H9 (cell line): ENCODE results near the gene CNNM3. TPM values are rescaled to one million over a fixed set of nuclear protein-coding genes. Genes with fewer than 3 reads are reported as not detected.

ENCODE experiments used
- DNase-seq: peaks from one replicate; pipeline ENCODE4 v3.0.0-alpha.2; 2017
- H2AFZ ChIP-seq: one replicate; pipeline ENCODE4 v1.6.1; 2013; ENCODE audit warnings: mild to moderate bottlenecking, low read length, control low read depth, moderate library complexity
- H2AK5ac ChIP-seq: 2 replicates; pipeline ENCODE4 v1.6.1; 2013; ENCODE audit warnings: low read length, control low read depth, mixed read lengths; ENCODE audit not compliant: insufficient read length
- H2BK120ac ChIP-seq: one replicate; pipeline ENCODE4 v1.6.1; 2013; ENCODE audit warnings: low read depth, mild to moderate bottlenecking, low read length, control low read depth, inconsistent platforms; ENCODE audit not compliant: poor library complexity, severe bottlenecking
- H2BK12ac ChIP-seq: 2 replicates; pipeline ENCODE4 v1.6.1; 2013; ENCODE audit warnings: low read length, control low read depth, mixed read lengths, low read depth; ENCODE audit not compliant: insufficient read length
- H2BK15ac ChIP-seq: 2 replicates; pipeline ENCODE4 v1.6.1; 2013; ENCODE audit warnings: low read depth, low read length, control low read depth
- H2BK20ac ChIP-seq: one replicate; pipeline ENCODE4 v1.6.1; 2013; ENCODE audit warnings: low read depth, mild to moderate bottlenecking, low read length, control low read depth, inconsistent platforms; ENCODE audit not compliant: poor library complexity, severe bottlenecking
- H2BK5ac ChIP-seq: 2 replicates; pipeline ENCODE4 v1.6.1; 2013; ENCODE audit warnings: low read length, control low read depth, mixed read lengths; ENCODE audit not compliant: insufficient read length
- H3K14ac ChIP-seq: 2 replicates; pipeline ENCODE4 v1.6.1; 2013; ENCODE audit warnings: low read length, control low read depth; ENCODE audit not compliant: insufficient read depth
- H3K18ac ChIP-seq: 2 replicates; pipeline ENCODE4 v1.6.1; 2013; ENCODE audit warnings: low read depth, mild to moderate bottlenecking, mixed read lengths, low read length, control low read depth; ENCODE audit not compliant: insufficient read length
- H3K23ac ChIP-seq: 2 replicates; pipeline ENCODE4 v1.6.1; 2013; ENCODE audit warnings: low read length, control low read depth, mixed read lengths, low read depth; ENCODE audit not compliant: insufficient read length
- H3K23me2 ChIP-seq: 2 replicates; pipeline ENCODE4 v1.6.1; 2013; ENCODE audit warnings: low read depth, mild to moderate bottlenecking, mixed read lengths, low read length, control low read depth; ENCODE audit not compliant: insufficient read length, poor library complexity, severe bottlenecking
- H3K27ac ChIP-seq: 2 replicates; pipeline ENCODE4 v1.5.1; 2013; ENCODE audit warnings: low read length, control low read depth, mixed read lengths, low read depth; ENCODE audit not compliant: insufficient read length
- H3K27me3 ChIP-seq: 2 replicates; pipeline ENCODE4 v1.6.1; 2013; ENCODE audit warnings: low read length, control low read depth, inconsistent platforms; ENCODE audit not compliant: insufficient read depth
- H3K4ac ChIP-seq: 2 replicates; pipeline ENCODE4 v1.6.1; 2013; ENCODE audit warnings: low read depth, mild to moderate bottlenecking, control low read depth, inconsistent platforms, low read length, moderate library complexity
- H3K4me1 ChIP-seq: 2 replicates; pipeline ENCODE4 v1.6.1; 2013; ENCODE audit warnings: low read length, control low read depth, inconsistent platforms; ENCODE audit not compliant: insufficient read depth
- H3K4me2 ChIP-seq: 2 replicates; pipeline ENCODE4 v1.6.1; 2013; ENCODE audit warnings: low read length, control low read depth, mixed read lengths; ENCODE audit not compliant: insufficient read length, insufficient read depth
- H3K56ac ChIP-seq: 2 replicates; pipeline ENCODE4 v1.6.1; 2013; ENCODE audit warnings: low read depth, mild to moderate bottlenecking, mixed read lengths, low read length, control low read depth; ENCODE audit not compliant: insufficient read length
- H3K79me1 ChIP-seq: 2 replicates; pipeline ENCODE4 v1.6.1; 2013; ENCODE audit warnings: low read depth, mild to moderate bottlenecking, moderate library complexity, low read length, control low read depth, inconsistent platforms; ENCODE audit not compliant: insufficient read depth, poor library complexity, severe bottlenecking
- H3K79me2 ChIP-seq: 2 replicates; pipeline ENCODE4 v1.6.1; 2013; ENCODE audit warnings: low read length, control low read depth, inconsistent platforms; ENCODE audit not compliant: insufficient read depth
- H3K9ac ChIP-seq: 2 replicates; pipeline ENCODE4 v1.6.1; 2013; ENCODE audit warnings: low read length, control low read depth, mixed read lengths; ENCODE audit not compliant: insufficient read length; ENCODE audit errors: extremely low read depth
- H3K9me3 ChIP-seq: one replicate; pipeline ENCODE4 v1.6.1; 2013; ENCODE audit warnings: low read depth, low read length, inconsistent platforms; ENCODE audit not compliant: control insufficient read depth
- H3T11ph ChIP-seq: one replicate; pipeline ENCODE4 v1.6.1; 2013; ENCODE audit warnings: mild to moderate bottlenecking, low read length, control low read depth, inconsistent platforms
- H4K20me1 ChIP-seq: one replicate; pipeline ENCODE4 v1.6.1; 2013; ENCODE audit not compliant: control insufficient read depth, insufficient read length, insufficient read depth
- H4K5ac ChIP-seq: 2 replicates; pipeline ENCODE4 v1.6.1; 2013; ENCODE audit warnings: low read depth, mild to moderate bottlenecking, mixed read lengths, low read length, control low read depth; ENCODE audit not compliant: insufficient read length
- H4K8ac ChIP-seq: replicated peaks from 2 replicates; pipeline ENCODE4 v1.6.1; 2013; ENCODE audit warnings: low read length, control low read depth, mixed read lengths, low read depth; ENCODE audit not compliant: insufficient read length
- H4K91ac ChIP-seq: 2 replicates; pipeline ENCODE4 v1.6.1; 2013; ENCODE audit warnings: low read depth, mild to moderate bottlenecking, moderate library complexity, mixed read lengths, low read length, control low read depth; ENCODE audit not compliant: insufficient read length
- H3K27ac Mint-ChIP-seq, 3 experiments: 2 replicates in 2 of 3; 3 replicates in 1 of 3; pipeline ENCODE4 v1.8.0; 2020 to 2021; ENCODE audit warnings: mixed read lengths in 3 of 3, mild to moderate bottlenecking in 1 of 3, moderate library complexity in 1 of 3
- H3K27me3 Mint-ChIP-seq: 2 replicates; pipeline ENCODE4 v1.8.0; 2021; ENCODE audit warnings: low read depth, mild to moderate bottlenecking, moderate library complexity, mixed read lengths
- H3K36me3 Mint-ChIP-seq, 3 experiments: 2 replicates in 2 of 3; 3 replicates in 1 of 3; pipeline ENCODE4 v1.8.0; 2020 to 2021; ENCODE audit warnings: low read depth in 3 of 3, mixed read lengths in 3 of 3; ENCODE audit not compliant: insufficient read depth in 1 of 3
- H3K4me1 Mint-ChIP-seq, 2 experiments: 2 replicates each; pipeline ENCODE4 v1.8.0; 2020; ENCODE audit warnings: mixed read lengths in 2 of 2
- H3K4me3 Mint-ChIP-seq, 2 experiments: 2 replicates in 1 of 2; 3 replicates in 1 of 2; pipeline ENCODE4 v1.8.0; 2020 to 2021; ENCODE audit warnings: mild to moderate bottlenecking in 2 of 2, mixed read lengths in 2 of 2, moderate library complexity in 1 of 2
- H3K9me3 Mint-ChIP-seq, 2 experiments: 2 replicates in 1 of 2; 3 replicates in 1 of 2; pipeline ENCODE4 v1.8.0; 2020; ENCODE audit warnings: mild to moderate bottlenecking in 2 of 2, mixed read lengths in 2 of 2, moderate library complexity in 1 of 2
- CTCF ChIP-seq: fragments of 200-600 bp; sonication (generic); conservative IDR thresholded peaks from 3 replicates; pipeline ENCODE4 v1.8.0; 2021; ENCODE audit warnings: antibody characterized with exemption, mild to moderate bottlenecking
- WGBS: extraction: QIAGEN DNeasy Blood & Tissue Kit; methylation state at CpG from one replicate; pipeline ENCODE4 v1.1.7; 2013; ENCODE audit warnings: missing lambda C conversion rate, low lambda C conversion rate, mixed read lengths; ENCODE audit not compliant: insufficient read length; ENCODE audit errors: extremely low coverage; 5-methylcytosine and 5-hydroxymethylcytosine counted together
- microRNA-seq: library from miRNA; unstranded; fragments of <30 nt; microRNA quantifications from one replicate; pipeline ENCODE4, GENCODE V29; 2020; ENCODE audit warnings: borderline microRNAs expressed
- total RNA-seq: library from RNA; stranded (reverse); gene quantifications from 2 replicates; pipeline ENCODE4 v1.2.1, GENCODE V29; 2021

The CNNM3 gene
- total RNA-seq, 1 experiment from 2014 or later, result 25.0 TPM

DNA sequence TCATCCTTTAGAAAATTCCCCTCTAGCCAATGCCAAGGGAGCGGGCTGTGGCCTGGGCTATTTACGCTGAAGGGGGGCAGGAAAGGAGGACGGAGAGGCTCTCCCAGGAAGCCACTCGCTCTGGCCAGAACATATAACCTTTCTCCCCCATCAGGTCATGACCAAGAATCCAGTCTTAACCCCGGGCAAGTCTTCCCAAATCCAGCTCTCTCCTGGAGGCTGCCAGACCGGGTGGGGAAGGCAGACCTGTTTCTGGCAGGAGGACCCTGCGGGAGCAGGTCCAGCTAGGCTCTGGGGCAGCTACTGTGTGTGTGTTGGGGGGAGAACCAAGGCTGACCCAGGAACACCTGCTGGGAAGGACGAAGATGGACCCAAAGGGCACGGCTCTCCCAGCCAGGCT lies 67.2 kb downstream of the CNNM3 start:
- no peak overlapping the region for H3K4me2 ChIP-seq
- no peak overlapping the region for H3K56ac ChIP-seq
- H3K18ac ChIP-seq, result no peak overlapping the region
- H3K9ac ChIP-seq, result no peak overlapping the region
- H3K9me3 ChIP-seq, result no peaks in the 10 kb centered on the region
- Mint-ChIP-seq H3K4me1 (peaks cover 49 to 51% of the 10 kb centered on the region in 2 experiments), H3K36me3 (no peaks in the 10 kb centered on the region), H3K27me3 (peaks cover 5% of the 10 kb centered on the region), H3K4me3 (no peak overlapping the region), H3K27ac (no peak overlapping the region), H3K9me3 (no peaks in the 10 kb centered on the region; a peak in 1 of 5 replicates)
- H3K27ac ChIP-seq, result no peak overlapping the region
- H3K23me2 ChIP-seq, result no peaks in the 10 kb centered on the region
- no peak overlapping the region for H2BK120ac ChIP-seq
- H3K79me1 ChIP-seq, result no peaks in the 10 kb centered on the region
- no peak overlapping the region for H3K14ac ChIP-seq
- H2BK15ac ChIP-seq, result no peak overlapping the region
- H3K4ac ChIP-seq, result no peak overlapping the region
- H2AK5ac ChIP-seq, result no peak overlapping the region
- no peak overlapping the region for H4K8ac ChIP-seq
- no peak overlapping the region for H2BK20ac ChIP-seq
- peaks cover 3% of the 10 kb centered on the region; the same call in 1 of the 2 replicates for H3K4me1 ChIP-seq
- no peak for TF ChIP-seq CTCF
- H2BK12ac ChIP-seq, result no peak overlapping the region
- DNase-seq, result no peak
- no peak overlapping the region for H2BK5ac ChIP-seq
- H4K5ac ChIP-seq, result no peak overlapping the region
- H2AFZ ChIP-seq, result no peak overlapping the region
- WGBS, result no CpG with 5 or more reads among the region's 9 CpGs
- no peaks in the 10 kb centered on the region for H4K20me1 ChIP-seq
- no peak overlapping the region for H4K91ac ChIP-seq
- no peak overlapping the region for H3T11ph ChIP-seq
- H3K27me3 ChIP-seq, result no peaks in the 10 kb centered on the region; the same call in 1 of the 2 replicates
- no peaks in the 10 kb centered on the region for H3K79me2 ChIP-seq
- H3K23ac ChIP-seq, result no peak overlapping the region

Small RNA genes within 50 kb of the gene (microRNA-seq; reads per million reads assigned to microRNA genes)
- gene MIR3127, result 0.35 reads per million

Other genes starting within 250 kb of the CNNM3 start
- gene KANSL3, start 178.0 kb upstream of the CNNM3 start, total RNA-seq, result 34.2 and 35.7 TPM in 2 replicates
- 0.83 and 1.2 TPM in 2 replicates for gene FER1L5, start 173.5 kb upstream of the CNNM3 start, total RNA-seq
- gene LMAN2L, start 76.2 kb upstream of the CNNM3 start, total RNA-seq, result 17.6 and 18.8 TPM in 2 replicates
- gene CNNM4, start 55.4 kb upstream of the CNNM3 start, total RNA-seq, result 8.5 and 8.9 TPM in 2 replicates
- gene ANKRD23, start 27.8 kb downstream of the CNNM3 start, total RNA-seq, result 2.3 and 2.4 TPM in 2 replicates
- 13.0 and 13.9 TPM in 2 replicates for gene ANKRD39, start 41.7 kb downstream of the CNNM3 start, total RNA-seq
- 81.6 and 87.2 TPM in 2 replicates for gene SEMA4C, start 53.8 kb downstream of the CNNM3 start, total RNA-seq
- 0.24 and 0.39 TPM in 2 replicates for gene FAM178B, start 170.3 kb downstream of the CNNM3 start, total RNA-seq